NCI-H2196 treated with DMSO at 0.1 percent for 48 hours (cell line): ENCODE results near the gene PEX11G.
"Not testable (repeated sequence)": the region's sequence is repeated elsewhere in the genome, so short reads cannot be mapped to it uniquely, and the experiment has no call there.

Experiments
- DNase-seq: peaks from one replicate; lab custom pipeline; 2025; ENCODE audit not compliant: unreplicated experiment; lab: John Stamatoyannopoulos, UW

Gene PEX11G

GRCh38 chr19:7441468-7442146 is 47.2 kb downstream of the PEX11G start:
- DNase-seq, result no peak

- no peak for DNase-seq
Measured at GRCh38 chr19:7440188-7440975, 48.5 kb downstream of the PEX11G start.

- DNase-seq, result no peak
Measured at GRCh38 chr19:7435586-7435985, 53.2 kb downstream of the PEX11G start.

- DNase-seq, result no peak
Measured at GRCh38 chr19:7434391-7434790, 54.4 kb downstream of the PEX11G start.

- not testable (repeated sequence) for DNase-seq
Measured at GRCh38 chr19:7433456-7433855, 55.4 kb downstream of the PEX11G start.

- DNase-seq, result no peak
Measured at GRCh38 chr19:7429638-7430282, 59.1 kb downstream of the PEX11G start.

- no peak for DNase-seq
Measured at GRCh38 chr19:7428651-7429113, 60.2 kb downstream of the PEX11G start.

- no peak for DNase-seq
Measured at GRCh38 chr19:7427944-7428343, 60.9 kb downstream of the PEX11G start.

GRCh38 chr19:7426986-7427385 is 61.8 kb downstream of the PEX11G start:
- no peak for DNase-seq
